ENCODE results near the gene ZSWIM4.

The ZSWIM4 gene

DNA sequence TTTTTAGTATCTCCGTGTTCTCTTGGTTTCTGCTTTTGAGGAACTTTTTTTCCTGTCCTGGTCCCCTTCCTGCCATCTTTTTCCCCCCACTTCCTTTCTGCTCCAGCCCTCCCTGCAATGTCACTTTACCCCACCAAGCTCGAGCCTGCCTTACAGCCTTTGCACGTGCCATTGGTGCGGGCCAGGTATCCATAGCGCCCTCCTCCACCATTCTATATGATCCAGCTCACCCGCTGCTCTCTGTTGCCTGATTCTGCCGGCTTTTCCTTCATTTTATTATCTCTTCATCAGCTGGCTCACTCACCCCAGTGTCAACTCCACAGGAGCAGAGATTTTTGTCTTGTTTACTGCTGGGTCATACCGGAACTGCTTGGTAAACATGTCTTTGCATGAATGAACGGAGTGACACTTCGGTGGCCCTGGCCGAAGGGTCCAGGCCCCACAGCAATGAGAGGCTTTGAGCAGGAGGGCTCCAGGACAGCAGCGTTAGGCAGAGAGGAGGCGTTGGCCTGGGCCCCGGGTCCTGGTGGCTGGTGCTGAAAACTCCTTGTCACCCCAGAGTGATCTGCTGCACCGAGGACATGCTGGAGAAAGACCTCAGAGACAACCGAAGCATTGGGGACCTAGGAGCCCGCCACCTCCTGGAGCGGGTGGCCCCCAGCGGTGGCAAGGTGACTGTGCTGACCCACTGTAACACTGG, 29.7 kb upstream of the ZSWIM4 start:
- no peak for FAIRE-seq
- no peak for DNase-seq (ENCODE audit: insufficient read length, low spot score)
- TF ChIP-seq, protein P1, sequence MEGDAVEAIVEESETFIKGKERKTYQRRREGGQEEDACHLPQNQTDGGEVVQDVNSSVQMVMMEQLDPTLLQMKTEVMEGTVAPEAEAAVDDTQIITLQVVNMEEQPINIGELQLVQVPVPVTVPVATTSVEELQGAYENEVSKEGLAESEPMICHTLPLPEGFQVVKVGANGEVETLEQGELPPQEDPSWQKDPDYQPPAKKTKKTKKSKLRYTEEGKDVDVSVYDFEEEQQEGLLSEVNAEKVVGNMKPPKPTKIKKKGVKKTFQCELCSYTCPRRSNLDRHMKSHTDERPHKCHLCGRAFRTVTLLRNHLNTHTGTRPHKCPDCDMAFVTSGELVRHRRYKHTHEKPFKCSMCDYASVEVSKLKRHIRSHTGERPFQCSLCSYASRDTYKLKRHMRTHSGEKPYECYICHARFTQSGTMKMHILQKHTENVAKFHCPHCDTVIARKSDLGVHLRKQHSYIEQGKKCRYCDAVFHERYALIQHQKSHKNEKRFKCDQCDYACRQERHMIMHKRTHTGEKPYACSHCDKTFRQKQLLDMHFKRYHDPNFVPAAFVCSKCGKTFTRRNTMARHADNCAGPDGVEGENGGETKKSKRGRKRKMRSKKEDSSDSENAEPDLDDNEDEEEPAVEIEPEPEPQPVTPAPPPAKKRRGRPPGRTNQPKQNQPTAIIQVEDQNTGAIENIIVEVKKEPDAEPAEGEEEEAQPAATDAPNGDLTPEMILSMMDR (IDR thresholded peaks at IDR 0.05; ENCODE audit: insufficient read depth, missing control alignments), result no peak

DNA sequence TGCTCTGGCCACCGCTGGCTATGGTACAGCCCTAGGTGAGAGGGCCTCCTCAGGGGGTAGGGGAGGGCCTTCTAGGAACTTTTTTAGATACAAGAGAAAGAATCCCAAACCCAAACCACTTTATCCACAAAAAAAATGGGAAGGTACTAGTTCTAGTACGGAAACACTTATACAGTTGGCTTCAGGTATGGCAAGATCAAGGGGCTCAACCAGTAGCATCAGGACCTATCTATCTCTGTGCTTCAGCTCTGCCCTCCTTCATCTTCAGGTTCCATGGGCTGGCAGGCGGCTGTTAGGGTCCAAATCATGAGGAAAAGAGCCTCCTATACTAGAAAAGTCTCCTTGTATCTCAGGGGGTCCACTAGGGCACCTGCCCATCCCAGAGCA, 29.2 kb upstream of the ZSWIM4 start:
- FAIRE-seq, result no peak
- TF ChIP-seq, protein P1 (IDR thresholded peaks at IDR 0.05; ENCODE audit: insufficient read depth, missing control alignments), result no peak
- DNase-seq (ENCODE audit: insufficient read length, low spot score), result no peak

DNA sequence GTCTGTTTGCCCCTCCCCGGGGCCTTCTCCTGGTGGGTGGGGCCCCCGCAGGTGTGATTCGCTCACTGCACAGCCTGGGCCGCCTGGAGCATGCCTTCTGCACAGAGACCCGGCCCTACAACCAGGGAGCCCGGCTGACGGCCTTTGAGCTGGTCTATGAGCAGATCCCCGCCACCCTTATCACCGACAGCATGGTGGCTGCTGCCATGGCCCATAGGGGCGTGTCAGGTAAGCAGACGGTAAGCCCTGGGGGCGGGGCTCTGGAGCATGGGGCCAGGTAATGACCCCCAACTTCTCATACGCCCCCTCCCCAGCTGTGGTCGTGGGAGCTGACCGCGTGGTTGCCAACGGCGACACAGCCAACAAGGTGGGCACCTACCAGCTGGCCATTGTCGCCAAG, 26.7 kb upstream of the ZSWIM4 start:
- TF ChIP-seq, protein P1 (IDR thresholded peaks at IDR 0.05; ENCODE audit: insufficient read depth, missing control alignments), result no peak
- no peak for FAIRE-seq

DNA sequence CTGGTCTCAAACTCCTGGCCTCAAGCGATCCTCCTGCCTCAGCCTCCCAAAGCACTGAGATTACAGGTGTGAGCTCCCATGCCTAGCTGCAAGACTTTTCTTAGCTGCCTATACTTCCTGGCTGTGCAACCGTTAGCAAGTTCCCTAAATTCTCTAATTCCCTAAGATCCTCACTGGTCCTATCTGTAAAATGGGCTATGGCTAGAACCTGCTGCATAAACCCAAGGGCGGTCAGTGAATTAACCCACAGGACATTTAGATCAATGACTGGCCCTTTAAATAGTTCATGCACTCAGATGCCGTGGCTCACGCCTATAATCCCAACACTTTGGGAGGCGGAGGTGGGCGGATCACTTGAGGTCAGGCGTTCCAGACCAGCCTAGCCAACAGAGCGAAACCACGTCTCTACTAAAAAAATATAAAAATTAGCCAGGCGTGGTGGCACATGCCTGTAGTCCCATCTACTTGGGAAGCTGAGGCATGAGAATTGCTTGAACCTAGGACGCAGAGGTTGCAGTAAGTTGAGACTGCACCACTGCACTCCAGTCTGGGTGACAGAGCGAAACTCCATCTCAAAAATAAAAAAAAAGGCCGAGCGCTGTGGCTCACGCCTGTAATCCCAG, 25.1 kb upstream of the ZSWIM4 start:
- no peak for FAIRE-seq

More for the DNA sequence above, 26.7 kb upstream of the ZSWIM4 start:
- no peak for DNase-seq (ENCODE audit: insufficient read length, low spot score)

DNA sequence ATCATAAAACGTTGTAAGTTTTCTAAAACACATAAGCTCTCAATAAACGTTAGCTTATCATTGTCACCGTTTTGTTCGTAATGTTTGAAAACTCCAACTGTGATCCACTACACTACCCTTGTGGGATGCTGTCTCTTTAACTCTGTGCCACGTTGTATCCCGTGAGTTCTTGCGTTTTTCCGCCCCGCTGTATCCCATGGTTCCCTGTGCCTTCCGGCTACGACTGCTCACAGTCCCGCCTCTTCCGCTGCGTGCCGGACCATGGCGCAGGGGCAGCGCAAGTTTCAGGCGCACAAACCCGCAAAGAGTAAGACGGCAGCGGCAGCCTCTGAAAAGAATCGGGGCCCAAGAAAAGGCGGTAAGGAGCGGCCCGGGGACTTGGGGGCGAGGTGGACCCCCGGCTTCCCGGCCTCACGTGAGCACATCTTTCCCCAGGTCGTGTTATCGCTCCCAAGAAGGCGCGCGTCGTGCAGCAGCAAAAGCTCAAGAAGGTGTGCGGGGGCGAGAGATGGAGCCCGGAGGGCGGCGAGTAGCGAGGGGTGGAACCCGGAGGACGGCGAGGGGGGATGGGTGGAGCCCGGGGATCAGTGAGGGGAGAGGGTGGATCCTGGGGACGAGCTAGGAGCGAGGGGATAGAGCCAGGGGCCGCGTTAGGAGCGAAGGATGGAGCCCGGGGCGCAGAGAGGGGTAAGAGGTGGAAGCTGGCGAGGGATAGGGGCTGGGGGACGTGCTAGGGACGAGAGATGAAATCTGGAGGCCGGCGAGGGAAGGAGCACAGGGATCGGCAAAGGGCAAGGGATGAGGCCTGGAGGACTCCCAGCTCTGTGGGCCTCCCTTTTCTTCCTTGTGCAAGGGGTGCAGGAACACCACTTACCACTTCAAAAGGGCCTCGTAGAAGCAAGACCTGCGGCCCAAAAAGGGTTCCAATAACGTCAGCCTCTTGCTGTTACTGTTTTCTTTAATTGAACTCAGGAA, 20.7 kb upstream of the ZSWIM4 start, which contains the start of gene C19orf53:
C19orf53 (plus strand) TSS at position 240 of the 975 bp plus-strand sequence; CDS start at position 262, 22 bp downstream.
- DNase-seq (ENCODE audit: insufficient read length, low spot score) (peak; percentile 97), FAIRE-seq (no peak)
- TF ChIP-seq, protein P1 (IDR thresholded peaks at IDR 0.05; ENCODE audit: insufficient read depth, missing control alignments), result no peak

More for the DNA sequence above, 25.1 kb upstream of the ZSWIM4 start:
- DNase-seq (ENCODE audit: insufficient read length, low spot score), result no peak
- TF ChIP-seq, protein P1 (IDR thresholded peaks at IDR 0.05; ENCODE audit: insufficient read depth, missing control alignments), result no peak

DNA sequence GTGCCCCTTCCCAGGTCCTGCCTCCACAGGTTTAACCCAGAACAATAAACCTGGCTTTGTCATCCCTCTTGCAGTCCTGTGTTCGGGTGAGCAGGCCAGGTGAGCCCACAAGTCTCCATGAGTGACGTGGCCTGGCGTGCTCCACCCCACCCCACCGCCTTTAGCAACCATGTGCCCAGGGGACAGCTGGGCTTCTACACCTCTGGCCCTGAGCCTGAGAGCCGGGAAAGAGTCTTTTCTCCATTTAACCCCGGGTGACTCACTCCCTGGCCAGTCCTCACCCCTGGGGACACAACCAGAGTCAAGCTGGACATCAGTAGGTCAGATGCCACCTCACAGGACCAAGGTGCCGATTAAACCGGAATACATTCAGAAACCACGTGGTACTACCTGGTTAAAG, 16.8 kb upstream of the ZSWIM4 start:
- FAIRE-seq, result no peak
- TF ChIP-seq, protein P1 (IDR thresholded peaks at IDR 0.05; ENCODE audit: insufficient read depth, missing control alignments), result no peak
- DNase-seq (ENCODE audit: insufficient read length, low spot score), result no peak
